Iris pigment epithelial cell (primary cell): ENCODE data around the gene SMARCA4.
A peak's percentile ranks its signal among the peaks of the same experiment; 100 is the strongest.
"Not testable (repeated sequence)": the region's sequence is repeated elsewhere in the genome, so short reads cannot be mapped to it uniquely, and the experiment has no call there.

Experiments
- DNase-seq: peaks from one replicate; pipeline ENCODE4 v3.0.0-alpha.2; 2011; ENCODE audit warnings: low read depth

The SMARCA4 gene

DNA sequence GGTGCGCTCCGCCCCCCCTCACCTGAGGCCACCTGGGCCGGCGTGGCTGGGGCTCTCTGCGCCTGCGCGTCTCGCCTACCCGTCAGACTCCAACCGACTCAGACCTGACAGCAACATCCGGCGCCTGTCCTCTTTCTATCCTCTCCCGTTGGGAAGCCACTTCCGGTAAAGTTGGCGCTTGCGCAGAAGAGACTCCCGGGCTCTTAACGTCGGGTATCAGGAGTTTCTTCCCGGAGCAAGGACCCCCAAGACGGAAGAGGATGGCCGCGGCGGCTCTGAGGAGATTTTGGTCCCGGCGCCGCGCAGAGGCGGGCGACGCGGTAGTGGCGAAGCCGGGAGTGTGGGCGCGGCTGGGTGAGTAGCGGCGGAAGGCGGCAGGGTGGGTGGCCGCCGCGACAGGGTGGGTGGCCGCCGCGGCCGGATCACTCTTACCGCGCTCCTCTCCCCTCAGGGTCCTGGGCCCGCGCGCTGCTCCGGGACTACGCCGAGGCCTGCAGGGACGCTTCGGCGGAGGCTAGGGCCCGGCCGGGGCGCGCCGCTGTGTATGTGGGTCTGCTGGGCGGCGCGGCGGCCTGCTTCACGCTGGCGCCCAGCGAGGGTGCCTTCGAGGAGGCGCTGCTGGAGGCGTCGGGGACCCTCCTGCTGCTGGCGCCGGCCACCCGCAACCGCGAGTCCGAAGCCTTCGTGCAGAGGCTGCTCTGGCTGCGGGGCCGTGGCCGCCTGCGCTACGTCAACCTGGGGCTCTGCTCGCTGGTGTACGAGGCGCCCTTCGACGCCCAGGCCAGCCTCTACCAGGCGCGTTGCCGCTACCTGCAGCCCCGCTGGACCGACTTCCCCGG is 32.0 kb upstream of the SMARCA4 start, which contains the start of the genes TIMM29 and YIPF2:
TIMM29 (plus strand) TSS at position 249 of the 839 bp plus-strand sequence; CDS start at position 261, 12 bp downstream.
YIPF2 (minus strand) TSS at position 77 of the 839 bp plus-strand sequence. CDS start 229 bp downstream, outside the sequence.
- peak; percentile 97 for DNase-seq

DNA sequence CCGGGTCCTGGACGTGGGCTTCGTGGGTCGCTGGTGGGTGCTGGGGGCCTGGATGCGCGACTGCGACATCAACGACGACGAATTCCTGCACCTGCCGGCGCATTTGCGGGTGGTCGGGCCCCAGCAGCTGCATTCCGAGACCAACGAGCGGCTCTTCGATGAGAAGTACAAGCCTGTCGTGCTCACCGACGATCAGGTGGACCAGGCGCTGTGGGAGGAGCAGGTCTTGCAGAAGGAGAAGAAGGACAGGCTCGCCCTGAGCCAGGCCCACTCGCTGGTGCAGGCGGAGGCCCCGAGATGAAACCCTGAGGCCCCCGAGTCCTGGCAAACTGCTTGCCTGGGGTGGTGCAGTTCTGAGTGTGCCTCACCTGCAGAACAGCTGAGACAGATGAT is 31.4 kb upstream of the SMARCA4 start:
- no peak for DNase-seq

DNA sequence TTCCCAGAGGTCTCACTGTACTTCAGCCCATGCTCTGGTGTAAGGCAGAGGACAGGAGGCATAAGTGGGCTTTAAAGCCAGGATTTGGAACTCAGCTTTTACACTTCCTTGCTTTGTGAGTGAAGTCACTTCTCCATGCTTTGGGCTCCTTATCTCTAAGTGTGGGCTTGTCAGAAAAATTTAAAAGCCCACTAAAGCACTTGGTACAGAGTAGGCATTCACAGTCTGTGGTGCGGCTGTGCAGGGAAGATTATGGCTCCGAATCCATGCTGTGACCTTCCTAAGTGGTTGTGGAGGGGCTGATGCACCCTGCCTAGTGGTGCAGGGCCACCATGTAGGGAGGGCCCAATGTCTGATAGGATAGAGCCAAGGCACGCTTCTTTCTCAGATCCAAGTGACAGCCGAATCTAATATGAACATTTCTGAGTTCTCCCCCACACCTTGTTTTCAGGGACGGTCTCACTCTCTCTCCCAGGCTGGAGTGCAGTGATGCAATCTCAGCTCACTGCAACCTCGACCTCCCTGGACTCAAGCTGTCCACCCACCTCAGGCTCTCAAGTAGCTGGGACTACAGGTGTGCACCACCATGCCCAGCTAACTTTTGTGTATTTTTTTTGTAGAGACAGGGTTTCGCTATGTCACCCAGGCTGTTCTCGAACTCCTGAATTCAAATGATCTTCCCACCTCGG is 25.3 kb upstream of the SMARCA4 start:
- no peak for DNase-seq

DNA sequence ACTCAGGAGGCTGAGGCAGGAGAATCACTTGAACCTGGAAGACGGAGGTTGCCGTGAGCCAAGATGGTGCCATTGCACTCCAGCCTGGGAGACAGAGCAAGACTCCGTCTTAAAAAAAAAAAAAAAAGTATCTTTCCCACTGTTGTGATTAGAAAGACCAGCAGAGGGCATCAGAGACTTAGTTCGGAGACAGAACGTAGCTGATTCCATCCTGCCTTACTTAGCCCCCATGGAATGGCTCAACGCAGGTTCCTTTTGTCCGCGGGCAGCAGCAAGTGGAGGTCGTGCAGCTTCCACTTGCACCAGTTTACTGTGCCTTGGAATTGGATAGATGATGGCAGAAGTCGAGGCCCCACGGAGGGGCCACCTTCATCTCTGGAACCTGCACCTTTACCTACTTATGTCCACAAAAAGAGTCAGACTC is 24.2 kb upstream of the SMARCA4 start:
- peak; percentile 78 for DNase-seq

DNA sequence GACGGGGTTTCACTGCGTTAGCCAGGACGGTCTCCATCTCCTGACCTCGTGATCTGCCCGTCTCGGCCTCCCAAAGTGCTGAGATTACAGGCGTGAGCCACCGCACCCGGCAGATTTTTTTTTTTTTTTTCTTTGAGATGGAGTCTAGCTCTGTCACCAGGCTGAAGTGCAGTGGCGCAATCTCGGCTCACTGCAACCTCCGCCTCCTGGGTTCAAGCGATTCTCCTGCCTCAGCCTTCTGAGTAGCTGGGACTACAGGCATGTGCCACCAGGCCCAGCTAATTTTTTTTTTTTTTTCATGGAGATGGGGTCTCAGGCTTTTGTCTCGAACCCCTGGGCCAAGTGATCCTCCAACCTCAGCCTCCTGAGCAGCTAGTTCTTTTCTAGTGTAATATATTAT is 19.2 kb upstream of the SMARCA4 start:
- not testable (repeated sequence) for DNase-seq

DNA sequence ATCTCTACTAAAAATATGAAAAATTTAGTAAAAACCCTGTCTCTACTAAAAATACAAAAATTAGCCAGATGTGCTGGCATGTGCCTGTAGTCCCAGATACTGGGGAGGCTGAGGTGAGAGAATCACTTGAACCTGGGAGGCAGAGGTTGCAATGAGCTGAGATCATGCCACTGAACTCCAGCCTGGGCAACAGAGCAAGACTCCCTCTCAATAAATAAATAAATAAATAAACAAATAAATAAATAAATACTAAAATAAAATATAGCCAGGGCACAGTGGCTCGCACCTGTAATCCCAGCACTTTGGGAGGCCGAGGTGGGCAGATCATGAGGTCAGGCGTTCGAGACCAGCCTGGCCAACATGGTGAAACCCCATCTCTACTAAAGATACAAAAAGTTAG is 17.4 kb upstream of the SMARCA4 start:
- DNase-seq: not testable (repeated sequence)

DNA sequence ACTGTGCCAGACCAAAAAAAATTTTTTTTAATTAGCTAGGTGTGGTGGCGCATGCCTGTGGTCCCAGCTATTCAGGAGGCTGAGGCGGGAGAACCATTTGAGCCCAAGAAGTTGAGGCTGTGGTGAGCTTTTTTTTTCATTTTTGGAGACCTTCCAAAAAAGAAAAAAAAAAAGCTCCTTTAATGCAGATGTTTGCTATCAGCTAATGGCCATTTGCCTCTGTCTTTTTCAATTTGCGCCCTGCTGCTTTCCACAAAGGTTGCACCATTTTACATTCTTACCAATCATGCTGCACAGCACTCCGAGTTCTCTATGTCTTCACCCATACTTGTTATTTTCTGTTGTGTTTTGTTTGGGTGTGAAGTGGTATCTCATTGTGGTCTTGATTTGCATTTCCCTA is 15.6 kb upstream of the SMARCA4 start:
- DNase-seq: no peak

DNA sequence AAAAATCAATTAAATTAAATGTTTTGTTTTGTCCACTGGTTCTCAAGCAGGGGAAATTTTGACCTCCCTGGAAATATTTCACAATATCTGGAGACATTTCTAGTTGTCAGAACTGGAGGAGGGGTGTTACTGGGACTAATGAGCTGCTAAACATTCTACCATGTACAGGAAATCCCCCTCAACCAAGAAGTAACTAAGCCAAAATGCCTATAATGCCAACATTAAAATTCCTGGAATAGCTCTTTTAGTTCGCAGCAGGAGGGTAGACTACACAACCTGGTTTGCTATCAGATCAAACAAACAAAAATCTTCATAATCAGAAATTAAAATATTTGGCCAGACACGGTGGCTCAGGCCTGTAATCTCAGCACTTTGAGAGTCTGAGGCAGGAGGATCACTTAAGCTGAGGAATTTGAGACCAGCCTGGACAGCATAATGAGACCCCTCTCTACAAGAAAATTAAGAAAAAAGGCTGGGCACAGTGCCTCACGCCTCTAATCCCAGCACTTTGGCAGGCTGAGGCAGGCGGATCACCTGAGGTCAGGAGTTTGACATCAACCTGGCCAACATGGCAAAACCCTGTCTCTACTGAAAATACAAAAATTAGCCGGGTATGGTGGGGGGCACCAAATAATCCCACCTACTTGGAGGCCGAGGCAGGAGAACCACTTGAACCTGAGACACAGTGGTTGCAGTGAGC is 13.7 kb upstream of the SMARCA4 start:
- peak; percentile 71 for DNase-seq

DNA sequence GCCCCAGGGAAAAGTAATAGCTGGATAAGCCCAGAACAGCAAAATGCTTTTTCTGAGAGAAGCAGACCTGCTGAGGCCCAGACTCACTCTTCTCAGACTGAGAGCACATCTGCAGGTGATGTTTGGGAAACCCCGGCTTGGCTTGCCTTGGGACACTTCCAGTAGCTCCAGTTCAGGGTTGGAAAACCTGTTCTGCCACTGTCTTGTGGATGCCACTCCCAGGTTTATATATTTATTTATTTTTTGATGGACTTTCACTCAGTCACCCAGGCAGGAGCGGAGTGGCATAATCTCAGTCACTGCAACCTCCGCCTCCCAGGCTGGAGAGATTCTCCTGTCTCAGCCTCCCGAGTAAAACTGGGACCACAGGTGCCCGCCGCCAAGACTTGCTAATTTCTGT is 8.0 kb upstream of the SMARCA4 start:
- no peak for DNase-seq

DNA sequence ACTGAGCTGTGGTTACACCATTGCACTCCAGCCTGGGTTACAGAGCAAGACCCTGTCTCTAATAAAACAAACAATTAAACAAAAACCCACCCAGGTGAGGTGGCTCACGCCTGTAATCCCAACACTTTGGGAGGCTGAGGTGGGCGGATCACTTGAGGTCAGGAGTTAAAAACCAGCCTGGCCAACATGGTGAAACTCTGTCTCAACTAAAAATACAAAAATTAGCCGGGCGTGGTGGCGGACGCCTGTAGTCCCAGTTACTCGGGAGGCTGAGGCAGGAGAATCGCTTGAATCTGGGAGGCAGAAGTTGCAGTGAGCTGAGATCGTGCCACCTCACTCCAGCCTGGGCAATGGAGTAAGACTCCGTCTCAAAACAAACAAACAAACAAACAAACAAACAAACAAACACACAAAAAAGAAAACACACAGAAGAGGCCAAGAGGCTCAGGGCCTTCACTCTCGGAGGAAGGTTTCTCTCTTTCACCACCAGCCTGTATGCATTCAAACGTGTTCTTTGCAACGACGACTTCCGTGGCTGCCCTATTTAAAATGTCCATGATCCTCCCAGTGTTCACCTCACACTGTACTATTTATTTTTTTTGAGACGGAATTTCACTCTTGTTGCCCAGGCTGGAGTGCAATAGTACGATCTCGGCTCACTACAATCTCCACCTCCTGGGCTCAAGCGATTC is 1.4 kb upstream of the SMARCA4 start:
- not testable (repeated sequence) for DNase-seq

DNA sequence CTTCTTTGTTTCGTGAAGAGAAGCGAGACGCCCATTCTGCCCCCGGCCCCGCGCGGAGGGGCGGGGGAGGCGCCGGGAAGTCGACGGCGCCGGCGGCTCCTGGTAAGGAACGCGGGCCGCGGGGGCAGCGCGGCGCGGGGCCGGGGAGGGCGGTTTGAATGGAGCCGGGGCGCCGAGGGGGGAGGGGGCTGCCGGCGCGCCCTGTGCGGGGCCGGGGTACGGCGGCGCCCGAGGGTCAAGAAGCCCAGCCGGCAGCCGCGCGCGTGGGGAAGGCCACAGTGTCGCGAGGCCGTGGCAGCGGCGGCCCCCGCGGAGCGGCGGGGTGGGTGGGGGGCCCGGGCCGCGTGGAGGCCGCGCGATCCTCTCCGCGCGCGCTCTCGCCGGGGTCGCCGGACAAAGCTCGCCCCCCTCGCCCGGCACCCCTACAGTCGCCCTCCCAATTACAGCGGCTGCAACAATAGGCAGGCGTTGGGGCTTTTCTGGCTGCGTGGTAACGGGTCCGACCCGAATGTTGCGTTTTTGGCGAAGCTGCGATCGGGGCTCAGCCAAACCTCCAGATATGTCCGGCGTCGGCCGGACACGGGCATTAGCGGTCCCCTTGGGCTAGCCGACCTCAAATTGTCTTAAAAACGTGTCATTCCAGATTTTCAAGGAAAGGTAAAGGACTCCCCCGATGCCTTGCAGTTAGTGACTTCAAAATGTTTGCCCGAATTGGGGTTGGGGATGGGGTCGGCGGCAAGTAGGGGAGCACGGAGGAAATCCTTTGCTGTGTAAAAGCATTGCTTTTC is 437 bp downstream of the SMARCA4 start:
- DNase-seq: no peak

DNA sequence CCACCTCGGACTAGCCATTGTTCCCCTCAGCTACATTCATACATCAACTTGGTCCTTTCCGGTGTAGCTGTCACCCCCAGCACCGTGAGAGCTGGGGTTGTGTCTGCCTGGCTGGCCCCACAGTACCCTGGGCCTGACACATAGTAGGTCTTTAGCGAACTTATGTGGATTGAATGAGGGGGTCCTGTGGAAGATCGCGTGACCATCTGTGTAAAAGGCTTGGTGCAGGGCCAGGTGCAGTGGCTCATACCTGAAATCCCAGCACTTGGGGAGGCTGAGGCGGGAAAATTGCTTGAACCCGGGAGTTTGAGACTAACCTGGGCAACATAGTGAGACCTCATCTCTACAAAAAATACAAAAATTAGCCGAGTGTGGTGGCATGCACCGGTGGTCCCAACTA is 2.0 kb downstream of the SMARCA4 start:
- DNase-seq: no peak

DNA sequence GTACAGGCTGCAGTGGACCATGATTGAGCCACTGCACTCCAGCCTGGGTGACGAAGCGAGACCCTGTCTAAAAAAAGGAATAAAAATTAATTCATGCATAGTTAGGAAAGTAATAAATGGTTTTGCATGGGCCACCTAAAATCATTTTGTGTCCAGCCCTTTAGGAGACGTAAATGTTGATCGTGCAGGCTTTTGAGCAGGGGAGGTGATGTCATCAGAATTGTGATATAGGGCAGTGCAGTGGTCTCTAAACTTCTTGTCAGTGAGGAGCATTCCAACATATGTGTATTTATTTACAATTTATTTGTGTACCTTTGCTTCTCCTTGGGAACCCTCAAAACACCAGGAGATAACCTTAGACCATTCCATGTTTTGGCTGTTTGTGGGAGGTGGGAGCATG is 3.0 kb downstream of the SMARCA4 start:
- no peak for DNase-seq

DNA sequence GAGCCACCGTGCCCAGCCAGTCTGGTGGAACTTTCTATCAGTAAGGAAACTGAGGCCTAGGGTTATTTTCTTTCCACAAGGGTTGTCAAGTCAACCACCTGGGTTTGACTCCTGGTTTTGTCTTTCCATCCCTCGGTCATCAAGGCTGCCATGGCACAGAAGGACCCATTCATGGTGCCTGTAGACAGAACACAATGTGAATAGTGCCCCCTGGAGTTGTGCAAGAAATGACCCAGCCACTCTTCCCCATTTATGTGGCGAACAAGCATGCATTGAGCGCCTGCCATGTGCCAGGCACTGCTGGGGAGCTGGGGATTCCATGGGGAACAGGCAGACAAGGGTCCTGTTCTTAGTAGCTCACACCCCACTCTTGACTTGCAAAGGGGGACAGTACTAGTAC is 4.1 kb downstream of the SMARCA4 start:
- no peak for DNase-seq

DNA sequence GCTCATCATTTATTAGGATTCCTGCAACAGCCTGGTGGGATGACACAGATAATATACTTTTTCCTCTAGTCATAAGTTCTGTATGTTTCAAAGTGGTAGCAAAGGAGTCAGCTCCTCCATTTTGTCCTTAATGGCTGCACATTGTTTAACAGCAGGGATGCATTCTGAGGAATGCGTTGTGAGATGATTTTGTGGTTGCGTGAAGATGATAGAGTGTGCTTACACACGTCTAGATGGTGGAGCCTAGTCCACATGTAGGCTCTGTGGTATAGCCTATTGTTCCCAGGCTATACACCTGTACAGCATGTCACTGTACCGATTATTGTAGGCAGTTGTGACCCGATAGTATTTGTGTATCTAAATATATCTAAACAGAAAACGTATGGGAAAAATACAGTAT is 4.6 kb downstream of the SMARCA4 start:
- no peak for DNase-seq

DNA sequence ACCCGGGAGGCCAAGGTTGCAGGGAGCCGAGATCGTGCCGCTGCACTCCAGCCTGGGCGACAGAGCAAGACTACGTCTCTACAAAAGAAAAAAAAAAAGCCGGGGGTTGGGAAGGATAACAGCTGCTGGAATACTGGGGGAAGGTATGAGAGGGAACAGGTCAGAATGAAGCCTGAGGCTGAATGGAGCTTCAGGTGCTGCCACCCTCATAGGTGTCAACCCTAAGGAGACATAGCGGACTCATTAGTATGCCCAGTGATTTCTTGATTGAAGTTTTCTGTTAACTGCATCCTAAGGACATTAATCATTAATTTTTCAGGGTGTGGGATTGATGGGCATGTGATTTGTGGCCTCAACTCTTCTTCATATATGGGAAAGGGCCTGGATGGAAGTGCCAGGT is 6.0 kb downstream of the SMARCA4 start:
- DNase-seq: no peak

DNA sequence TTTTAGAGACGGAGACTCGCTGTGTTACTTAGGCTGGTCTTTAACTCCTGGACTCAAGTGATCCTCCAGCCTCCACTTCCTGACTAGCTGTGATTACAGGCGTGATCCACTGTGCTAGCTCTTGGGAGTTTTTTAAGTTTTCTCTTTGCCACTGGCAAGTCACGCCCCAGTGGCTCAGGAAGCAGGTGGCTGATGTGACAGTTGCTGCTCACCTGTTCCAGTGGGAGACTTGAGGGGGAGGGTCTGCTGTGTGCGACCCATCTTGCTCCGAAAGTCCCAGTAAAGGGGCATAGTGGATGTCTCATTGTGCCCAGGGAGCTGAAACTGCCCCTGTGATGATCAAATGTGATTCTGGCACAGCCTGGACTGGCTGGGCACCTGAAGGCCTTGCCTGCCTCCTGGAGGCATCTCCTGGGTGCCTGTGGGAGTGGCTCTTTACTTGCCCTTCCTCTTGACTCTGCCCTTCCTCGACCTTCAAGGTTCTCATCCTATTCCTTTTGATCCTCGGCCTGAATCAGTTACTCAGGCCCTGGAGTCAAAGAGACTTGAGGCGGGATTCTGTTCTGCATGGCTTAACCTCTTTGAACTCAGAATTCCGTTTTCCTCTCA is 7.8 kb downstream of the SMARCA4 start:
- DNase-seq: no peak

DNA sequence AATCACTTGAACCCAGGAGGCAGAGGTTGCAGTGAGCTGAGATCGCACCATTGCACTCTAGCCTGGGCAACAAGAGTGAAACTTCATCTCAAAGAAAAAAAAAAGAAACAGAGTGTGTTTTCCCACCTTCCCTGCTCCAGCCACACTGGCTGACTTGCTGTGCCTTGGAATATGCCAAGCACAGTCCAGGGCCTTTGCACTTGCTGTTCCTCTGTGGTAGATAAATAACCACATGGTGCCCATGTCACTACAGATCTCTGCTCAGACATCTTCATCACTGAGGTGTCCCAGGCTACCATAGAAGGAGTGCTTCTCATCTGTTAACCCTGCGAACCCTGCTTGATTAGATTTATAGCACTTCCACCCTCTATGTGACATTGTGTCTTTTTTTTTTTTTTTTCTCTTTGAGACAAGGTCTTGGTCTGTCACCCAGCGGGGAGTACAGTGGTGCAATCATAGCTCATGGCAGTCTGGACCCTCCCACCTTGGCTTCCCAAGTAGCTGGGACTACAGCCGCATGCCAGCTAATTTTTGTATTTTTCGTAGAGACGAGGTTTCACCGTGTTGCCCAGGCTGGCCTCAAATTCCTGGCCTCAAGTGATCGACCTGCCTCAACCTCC is 10.4 kb downstream of the SMARCA4 start:
- DNase-seq: no peak

DNA sequence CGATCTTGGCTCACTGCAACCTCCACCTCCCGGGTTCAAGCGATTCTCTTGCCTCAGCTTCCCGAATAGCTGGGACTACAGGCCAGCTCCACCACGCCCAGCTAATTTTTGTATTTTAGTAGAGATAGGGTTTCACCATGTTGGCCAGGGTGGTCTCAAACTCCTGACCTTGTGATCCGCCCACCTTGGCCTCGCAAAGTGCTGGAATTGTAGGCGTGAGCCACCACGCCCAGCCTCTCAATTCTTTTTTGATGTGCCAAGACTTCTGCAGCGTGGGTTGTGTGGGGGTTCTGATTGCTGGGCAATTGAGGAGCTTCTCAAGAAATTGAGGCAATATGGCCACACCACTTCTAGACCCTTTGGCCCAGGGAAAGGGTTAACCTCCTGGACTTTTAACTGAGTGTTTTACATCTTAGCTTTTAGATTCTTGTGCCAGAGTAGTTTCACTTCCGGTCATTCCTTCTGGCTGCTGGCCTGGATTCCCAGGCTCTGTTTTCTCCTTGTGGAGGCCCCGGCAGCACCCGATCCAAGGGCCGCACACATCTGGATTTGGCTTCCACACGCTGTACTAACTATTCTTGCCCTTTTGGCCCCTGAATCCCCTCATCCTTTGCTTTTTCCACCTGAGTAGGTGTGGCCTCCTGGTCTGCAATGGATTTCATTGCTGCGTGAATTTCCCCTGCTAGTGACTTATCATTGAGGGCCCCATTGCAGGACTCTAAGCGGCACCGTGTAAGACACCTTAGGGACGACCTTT is 14.7 kb downstream of the SMARCA4 start:
- peak; percentile 47 for DNase-seq
